HG03135 (cell line): ENCODE measurements around the gene HOXA13.

Source experiments
- ATAC-seq: cut with Tn5 transposase; IDR thresholded peaks from one replicate; pipeline ENCODE4 v1.9.1; 2021; ENCODE audit warnings: mild to moderate bottlenecking, moderate library complexity; ENCODE audit not compliant: unreplicated experiment

Gene HOXA13

DNA sequence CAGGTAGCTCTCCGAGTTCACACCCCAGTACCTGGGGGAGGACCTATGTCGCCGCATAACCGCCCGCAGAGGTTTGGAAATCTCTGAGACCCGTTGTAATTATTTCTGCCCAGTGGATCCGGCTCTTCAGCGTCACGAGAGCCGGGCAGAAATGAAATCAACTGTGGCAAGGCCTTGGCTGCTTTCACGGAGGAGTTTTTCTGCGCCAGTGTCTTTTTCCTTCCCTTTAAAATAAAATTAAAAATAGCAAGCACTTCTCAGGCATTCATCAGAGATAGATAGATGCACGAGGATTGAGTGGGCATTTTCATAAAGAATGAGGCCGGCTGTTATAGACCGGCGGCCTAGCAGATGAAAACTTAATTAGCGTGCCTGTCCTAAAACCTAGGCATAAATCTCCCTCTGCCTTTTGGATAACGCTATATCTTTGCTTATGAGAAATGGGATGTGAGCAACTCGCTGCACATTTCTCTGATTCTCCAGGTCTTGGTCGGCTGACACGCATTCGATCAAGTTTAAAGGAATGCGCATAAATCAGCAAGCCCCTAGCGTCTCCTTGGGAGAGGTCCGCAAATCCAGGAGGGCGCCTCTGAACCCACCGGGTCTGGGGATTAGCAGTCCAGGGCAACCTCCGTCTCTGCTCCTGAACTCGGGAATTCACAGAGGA is 6.4 kb downstream of the HOXA13 start:
- ATAC-seq, result no peak

DNA sequence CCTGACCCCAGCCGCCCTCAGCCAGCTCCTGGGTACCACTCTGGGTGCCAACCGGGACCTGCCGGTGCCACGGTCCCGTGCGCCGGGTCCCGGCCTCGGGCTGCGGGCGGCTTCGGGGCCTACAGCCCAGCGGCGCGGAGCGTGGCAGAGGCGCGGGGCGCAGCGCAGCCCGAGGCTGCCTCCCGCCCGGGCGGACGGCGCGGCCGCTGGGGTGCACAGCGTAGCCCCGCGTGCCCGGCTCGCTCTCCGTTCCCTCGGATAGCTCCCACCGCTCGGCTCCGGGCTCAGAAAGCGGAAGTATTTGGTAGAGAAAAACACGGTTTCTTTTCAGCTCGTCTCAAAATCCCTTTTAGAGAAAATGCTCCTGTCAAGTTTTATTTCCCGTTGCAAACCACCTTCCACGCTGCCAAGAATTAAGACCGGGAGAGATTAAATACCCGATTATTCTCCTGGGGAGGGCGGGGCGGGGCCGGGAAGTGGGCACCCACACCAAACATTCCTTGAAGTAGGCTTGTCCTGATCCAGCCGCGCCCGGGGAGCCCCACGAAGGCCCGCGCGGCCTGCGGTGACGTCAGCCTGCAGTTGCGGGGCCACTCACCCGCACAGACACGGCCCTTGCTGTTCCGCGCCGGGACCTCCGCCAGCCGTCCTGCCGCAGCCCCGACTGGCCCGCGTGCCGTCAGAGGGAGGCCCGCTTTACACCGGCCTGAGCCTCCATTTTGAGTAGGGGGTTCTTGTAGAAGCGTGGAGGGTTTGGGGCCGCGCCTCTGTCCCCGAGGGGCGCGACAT is 7.2 kb downstream of the HOXA13 start:
- ATAC-seq, result no peak

GRCh38 chr7:27191833-27192545 is 7.9 kb downstream of the HOXA13 start:
- ATAC-seq, result no peak

DNA sequence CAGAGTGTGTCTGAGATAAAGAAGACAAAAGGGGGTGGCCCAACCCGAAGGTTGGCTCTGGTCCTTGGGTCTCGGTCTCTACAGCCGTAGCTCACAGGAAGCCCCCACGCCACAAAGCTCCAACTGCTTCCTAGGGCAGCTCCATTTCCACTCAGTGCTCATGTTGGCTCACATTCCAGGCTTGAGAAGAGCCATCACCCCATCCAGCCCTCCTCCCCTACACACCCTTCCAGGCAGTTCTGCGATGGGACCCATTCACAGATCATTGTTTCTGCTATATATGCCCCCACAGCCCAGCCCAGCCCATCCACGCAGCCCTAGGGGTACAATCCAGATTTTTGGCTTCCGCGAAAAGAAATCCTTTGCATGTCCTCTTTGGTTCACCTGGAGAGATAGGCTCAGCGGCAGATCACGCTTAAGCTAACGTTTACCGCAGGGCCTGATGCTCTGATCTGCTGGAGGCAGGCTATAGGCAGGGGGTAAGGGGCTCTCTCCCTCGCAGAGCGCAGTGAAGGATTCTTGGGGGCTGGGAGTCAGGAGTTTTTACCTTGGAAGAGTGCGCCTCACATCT is 8.6 kb downstream of the HOXA13 start:
- no peak for ATAC-seq

DNA sequence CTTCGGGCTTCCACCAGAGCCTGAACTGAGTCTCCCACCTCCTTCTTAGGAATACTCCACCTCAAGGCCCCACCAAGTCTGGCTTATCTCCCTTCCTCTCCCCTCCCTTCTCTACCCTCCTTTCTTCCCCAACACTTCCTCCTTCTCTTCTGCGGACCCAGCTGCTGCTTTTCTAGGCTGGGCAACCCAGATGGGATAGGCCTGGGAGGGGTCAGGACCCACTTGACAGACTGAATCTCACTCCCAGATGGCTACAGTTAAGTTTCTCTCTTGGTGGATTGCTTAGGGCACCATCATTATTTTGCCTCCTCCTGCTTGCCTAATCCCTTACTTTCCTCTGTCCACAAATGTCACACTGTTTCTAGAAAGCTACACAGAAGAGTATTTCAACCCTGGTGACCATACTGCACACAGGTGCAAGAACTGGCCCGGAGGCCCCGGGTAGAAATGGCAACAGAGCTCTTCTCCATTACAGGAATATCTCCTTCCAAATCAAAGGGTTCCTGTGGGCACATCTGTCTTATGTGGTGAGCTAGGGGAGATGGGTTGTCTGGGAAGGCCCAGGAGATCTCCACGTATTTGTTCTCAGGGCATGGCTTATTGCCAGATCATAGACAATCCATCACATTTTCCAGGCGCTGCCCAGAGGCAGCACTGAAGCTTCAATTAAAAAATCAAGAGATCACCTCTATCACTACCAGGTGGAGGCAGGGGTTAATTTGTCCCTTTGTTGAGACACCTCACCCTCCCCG is 9.7 kb downstream of the HOXA13 start:
- ATAC-seq, result no peak

DNA sequence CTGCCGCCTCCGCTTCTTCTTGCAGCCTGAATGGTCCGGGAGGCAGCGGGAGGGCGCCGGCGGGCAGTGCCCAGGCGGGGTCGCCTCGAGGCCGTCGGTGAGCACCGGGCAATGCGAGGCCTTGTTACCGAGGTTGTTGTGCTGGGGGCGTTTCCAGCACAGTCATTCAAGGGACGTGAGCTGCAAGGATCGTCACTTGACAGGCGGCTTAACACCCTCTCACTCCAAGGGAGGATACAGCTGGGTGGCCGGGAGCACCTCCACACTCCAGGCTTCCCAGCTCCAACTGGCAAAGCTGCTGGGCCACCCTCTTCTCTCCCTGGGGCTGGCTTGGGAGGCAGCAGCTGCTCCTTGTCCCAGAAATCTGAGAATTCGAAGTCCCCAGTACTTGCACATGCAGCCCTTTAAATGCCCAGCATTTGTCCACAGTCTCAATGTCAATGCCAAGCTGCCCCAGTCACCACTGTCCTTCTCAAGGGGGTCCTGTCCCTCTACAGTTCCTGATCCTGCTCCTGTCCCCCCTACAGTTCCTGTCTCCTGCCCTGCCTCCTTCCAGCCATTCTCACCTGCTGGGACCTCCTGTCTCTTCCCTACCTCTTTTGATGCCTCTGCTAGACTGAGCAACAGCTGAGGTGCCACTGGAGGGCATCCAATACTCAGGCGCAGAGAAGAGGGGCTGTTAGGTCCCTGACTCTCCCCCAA is 10.4 kb downstream of the HOXA13 start:
- ATAC-seq, result no peak

DNA sequence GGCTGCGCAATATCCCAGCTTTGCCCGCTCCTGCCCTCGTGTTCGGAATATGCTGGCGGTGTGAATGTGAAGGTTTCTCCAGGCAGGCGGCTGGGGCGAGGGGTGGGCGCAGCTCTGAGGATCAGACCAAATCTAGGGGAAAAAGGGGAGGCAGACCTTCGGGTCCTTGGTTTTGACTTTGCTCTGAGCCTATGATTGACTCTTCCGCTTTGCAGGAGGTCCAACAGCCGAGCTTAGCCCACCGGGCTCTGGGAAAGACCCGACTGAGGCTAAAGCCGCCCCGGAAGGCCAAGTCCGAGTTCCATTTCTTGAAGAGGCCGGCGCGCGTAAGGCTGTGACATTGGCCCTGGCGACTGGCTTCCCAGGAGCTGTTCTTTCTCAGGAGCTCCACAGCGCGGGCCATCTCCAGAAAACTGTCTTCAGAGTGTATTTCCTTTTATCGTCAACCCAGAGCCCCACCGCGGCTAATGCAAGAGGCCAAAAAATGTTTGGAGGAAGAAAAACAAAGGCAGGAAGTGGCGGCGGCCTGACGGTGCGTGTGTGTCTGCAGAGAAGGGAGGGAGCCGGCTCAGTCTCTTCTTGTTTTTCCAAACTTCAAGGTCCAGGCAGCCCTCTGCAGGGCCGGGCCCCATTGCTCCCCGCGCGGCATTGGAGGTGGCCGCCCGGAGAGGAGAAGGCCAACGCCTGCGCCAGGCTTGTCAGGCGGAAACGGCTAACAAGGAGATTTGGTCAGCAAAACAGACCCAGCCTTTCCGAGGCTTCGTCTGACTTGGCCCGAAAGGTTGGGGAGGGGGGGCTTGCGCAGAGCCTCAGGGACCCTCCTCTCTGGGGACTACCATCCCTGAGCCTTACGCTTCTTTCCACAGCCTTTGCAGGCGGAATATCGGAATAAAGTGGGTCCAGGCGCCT is 11.3 kb downstream of the HOXA13 start:
- no peak for ATAC-seq

DNA sequence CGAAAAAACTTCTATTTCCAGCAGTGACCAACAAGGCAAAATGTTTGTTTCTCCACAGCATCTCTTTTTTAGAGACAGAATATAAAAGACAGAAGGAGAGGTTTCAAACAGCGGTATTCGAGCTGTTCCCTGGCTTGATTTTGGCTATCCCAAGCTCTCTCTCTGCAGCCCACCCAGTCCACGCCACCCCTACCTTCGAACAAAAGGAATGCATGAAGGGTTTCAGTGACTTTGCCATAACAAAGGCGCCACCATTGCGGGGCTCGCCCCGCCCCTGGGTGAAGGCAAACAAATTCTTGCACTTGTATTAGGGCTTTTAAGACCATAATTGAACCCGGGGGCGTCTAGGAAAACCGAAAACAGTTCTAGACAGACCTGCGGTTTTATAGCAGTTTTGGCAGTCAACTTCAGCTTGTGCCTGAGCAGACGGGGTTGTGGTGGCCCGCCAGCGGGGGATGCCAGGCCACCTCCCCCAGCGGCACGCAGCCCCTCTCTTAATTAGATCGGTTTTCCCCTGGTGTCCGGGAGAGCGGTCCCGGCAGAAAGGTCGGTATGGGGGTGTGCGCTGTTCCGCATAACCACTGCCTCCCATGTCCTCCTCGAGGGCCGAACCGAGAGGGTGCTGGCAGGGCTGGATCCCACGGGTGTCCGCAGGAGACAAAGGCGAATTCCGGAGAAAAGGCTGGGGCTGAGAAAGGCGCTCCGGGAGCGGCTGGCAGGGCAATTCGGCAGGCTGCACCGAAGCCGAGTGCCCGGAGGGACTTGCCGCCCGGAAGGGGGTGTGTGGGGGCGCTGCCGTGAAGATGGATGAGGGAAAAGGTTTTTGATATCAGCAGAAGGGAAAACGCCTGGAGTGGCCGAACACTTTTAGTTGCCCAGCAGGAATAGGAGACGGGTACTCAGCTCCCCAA is 12.2 kb downstream of the HOXA13 start:
- ATAC-seq, result no peak

DNA sequence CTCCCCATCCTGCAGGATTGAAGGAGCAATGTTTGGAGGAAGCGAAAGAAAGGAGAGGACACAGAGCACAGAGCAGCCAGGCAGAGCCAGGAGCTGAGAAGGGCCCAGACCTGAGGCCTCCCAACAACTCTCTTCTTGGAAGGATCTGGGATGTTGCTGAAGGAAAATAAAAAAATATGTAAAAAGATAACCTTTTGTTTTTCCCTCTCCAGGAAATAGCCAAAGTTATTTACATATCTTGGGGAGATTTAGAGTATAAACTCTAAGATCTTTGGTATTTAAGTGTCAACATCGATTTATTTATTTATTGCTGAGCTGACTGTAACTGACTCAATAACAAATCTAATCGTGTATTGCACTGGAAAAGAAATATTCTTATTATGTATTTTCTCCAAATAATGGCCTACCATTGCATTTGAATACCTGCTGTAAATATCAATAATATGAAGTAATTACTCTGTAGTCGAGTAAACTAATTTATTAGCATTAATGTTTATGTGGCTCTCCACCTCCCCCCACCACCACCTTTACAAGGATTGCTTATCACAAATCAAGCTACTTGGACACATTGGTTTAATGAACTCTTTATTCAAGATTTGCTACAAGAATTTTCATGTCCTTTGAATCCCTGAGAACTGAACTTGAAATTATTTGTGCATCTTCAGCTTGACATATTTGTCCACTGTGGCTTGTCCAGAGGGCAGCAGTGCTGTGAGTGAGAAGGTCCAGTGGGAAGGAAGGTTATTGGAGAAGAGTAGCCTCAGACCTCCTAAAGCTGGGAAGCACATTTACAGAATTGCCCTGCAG is 13.0 kb downstream of the HOXA13 start:
- no peak for ATAC-seq

DNA sequence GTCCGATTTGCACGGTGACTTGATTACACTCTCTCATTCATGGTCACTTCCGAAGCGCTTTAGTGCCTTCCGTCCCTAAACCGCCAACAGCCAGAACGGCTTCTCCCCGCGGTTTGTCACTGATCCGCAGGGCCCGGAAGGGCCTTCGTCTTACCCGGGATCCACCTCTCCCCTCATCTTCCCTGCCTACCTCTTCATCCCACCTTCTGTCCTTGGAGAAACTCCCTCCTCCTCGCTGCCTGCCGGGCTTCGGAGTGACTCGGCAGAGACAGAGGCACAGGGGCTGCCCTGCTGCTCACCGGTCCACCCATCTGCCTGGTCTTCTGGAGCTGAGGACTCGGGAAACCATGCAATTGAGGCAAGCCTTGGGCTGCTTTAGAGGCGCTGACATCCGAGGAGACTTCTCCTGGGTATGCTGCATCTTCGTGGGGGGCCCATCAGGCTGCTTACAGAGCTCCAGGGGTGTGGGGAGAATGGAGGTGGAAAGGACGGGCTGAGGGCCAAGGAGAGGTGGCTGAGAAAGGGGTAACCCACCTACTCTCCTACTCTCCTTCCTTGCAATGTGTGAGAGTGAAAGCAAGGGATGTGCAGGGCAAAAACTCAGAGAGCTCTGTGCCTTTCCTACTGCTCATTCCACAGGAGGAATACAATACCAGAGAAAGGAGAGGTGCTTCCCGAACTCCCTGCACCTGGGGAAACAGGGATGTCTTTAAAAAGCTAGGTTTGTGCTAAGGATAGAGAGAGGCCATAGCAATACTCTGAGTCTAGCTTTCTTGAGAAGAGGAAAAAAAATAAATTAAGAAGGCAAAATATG is 13.8 kb downstream of the HOXA13 start:
- no peak for ATAC-seq

DNA sequence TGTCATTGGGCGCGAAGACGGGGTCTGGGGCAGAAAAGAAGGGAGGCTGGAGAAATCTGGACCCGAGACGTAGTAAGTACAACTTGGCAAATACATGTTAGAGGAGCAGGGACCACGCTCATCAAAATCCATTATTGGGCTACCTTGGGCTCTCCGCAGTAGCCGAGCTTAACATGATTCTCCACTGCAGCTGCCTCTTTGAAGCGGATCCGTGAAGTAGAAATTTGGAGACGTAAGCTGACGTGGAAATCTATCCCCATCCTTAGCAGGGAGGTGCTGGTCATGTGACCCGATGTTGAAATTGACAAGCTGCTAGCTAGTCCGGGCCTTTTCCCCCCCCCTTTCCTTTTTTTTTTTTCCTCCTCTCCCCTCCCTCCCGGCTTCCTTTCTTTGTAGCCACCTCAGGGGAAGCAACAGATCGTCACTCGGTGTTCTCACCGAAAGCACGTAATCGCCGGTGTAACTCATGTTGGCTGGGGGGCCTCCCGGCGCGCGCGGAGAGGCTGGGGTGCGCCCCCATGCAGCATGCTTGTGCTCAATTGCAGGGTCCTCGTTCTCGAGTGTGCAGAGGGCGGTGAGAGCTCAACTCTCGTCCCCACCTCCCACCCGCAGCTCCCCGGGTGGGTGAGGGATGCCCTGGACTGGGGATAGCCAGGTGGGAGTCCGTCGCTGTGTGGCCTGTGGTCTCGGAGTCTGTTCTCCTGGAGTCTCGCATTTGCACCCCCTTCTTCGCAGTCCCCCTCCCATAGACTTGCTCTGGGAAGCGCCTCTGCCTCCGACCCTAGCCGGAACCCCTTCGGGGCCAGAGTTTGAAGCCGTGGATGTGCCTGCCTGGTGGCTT is 14.7 kb downstream of the HOXA13 start, which contains the start of gene HOXA11:
HOXA11 (minus strand) TSS at position 220 of the 841 bp plus-strand sequence; CDS start at position 132, 88 bp downstream.
- no peak for ATAC-seq

GRCh38 chr7:27184337-27185012 is 15.4 kb downstream of the HOXA13 start:
- ATAC-seq, result no peak

DNA sequence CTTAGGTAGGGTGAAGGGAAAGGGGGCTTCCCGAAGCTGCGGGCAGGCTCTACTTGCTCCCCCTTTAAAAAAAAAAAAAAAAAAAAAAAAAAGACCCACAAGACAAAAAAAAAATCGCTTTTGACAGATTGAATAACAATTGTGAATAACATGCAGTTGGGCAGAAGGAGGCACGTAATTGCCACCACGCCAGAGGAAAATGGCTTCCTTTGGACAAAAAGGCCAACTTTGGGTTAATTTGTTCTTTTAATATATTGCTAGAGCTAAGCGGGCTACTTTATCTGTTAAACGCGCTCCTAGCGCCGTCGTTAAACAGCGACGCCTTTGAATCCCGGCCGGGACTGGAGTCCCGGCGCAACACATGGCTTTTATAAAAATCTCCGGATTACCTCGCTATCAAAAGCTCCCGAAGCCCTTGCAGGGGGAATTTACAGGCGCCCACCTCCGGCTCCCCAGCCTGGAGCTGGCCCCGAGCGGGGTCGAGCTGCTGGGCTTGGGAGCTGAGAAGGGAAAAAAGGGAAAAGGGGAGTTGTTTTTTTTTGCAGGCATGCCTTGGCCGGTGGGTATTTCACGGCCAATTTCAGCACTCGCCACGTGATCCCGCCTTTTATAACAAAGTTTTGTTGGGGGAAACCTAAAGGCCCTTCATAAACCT is 16.1 kb downstream of the HOXA13 start:
- no peak for ATAC-seq
